A673 (cell line): ENCODE measurements around the gene USP31. TPM values are rescaled to one million over a fixed set of nuclear protein-coding genes. Genes with fewer than 3 reads are reported as not detected.

Experiments used
- BruUV-seq: library from RNA; stranded (reverse); fragments of 400-500 nt; replicated peaks from 2 replicates; lab custom pipeline; 2021; lab: Mats Ljungman, UMichigan
- CTCF ChIA-PET: fragments of 300-600 bp; sonication (Branson Sonifier 250); formaldehyde crosslinking; loops from one replicate; lab custom pipeline; 2022; ENCODE audit warnings: antibody characterized with exemption; lab: Charles Lee
- POLR2A ChIA-PET: fragments of 300-600 bp; sonication (Branson Sonifier 250); formaldehyde crosslinking; loops from one replicate; lab custom pipeline; 2022; ENCODE audit warnings: antibody characterized with exemption; ENCODE audit not compliant: low non-redundant PET; lab: Charles Lee
- DNase-seq: peaks from one replicate; pipeline ENCODE4 v3.0.0-alpha.2; 2015; ENCODE audit warnings: low spot score
- H3K27ac ChIP-seq: fragments of 200-600 bp; sonication (generic); 2 replicates; pipeline ENCODE4 v1.5.1; 2016; ENCODE audit warnings: mixed run types, low read depth, mild to moderate bottlenecking, mixed read lengths, antibody characterized with exemption, low read length; ENCODE audit not compliant: poor library complexity, severe bottlenecking
- H3K27me3 ChIP-seq: fragments of 200-600 bp; sonication (generic); replicated peaks from 2 replicates; pipeline ENCODE4 v1.6.1; 2017; ENCODE audit warnings: mixed run types, low read depth, mild to moderate bottlenecking, mixed read lengths, antibody characterized with exemption, low read length; ENCODE audit not compliant: insufficient read depth, poor library complexity
- H3K36me3 ChIP-seq: fragments of 200-600 bp; sonication (generic); 2 replicates; pipeline ENCODE4 v1.6.1; 2016; ENCODE audit warnings: mixed run types, mild to moderate bottlenecking, mixed read lengths, antibody characterized with exemption, low read length; ENCODE audit not compliant: insufficient read depth, poor library complexity, severe bottlenecking
- H3K4me1 ChIP-seq: fragments of 200-600 bp; sonication (generic); 2 replicates; pipeline ENCODE4 v1.6.1; 2017; ENCODE audit warnings: mixed run types, mild to moderate bottlenecking, mixed read lengths, antibody characterized with exemption, low read length; ENCODE audit not compliant: insufficient read depth, poor library complexity, severe bottlenecking
- H3K4me3 ChIP-seq: fragments of 200-600 bp; sonication (generic); 2 replicates; pipeline ENCODE4 v1.5.1; 2016; ENCODE audit warnings: low read depth, mixed run types, mild to moderate bottlenecking, mixed read lengths, low read length; ENCODE audit not compliant: poor library complexity, severe bottlenecking
- H3K9me3 ChIP-seq: fragments of 200-600 bp; sonication (generic); 2 replicates; pipeline ENCODE4 v1.6.1; 2016; ENCODE audit warnings: mixed run types, low read depth, mild to moderate bottlenecking, mixed read lengths, antibody characterized with exemption, low read length; ENCODE audit not compliant: poor library complexity, severe bottlenecking
- CTCF ChIP-seq: fragments of 300-800, 200-600 bp; sonication (generic); conservative IDR thresholded peaks from 2 replicates; pipeline ENCODE4 v1.5.1; 2017; ENCODE audit warnings: low read depth, mild to moderate bottlenecking, antibody characterized with exemption, low read length, moderate library complexity, mixed read lengths
- EZH2 ChIP-seq: fragments of 200-600 bp; sonication (generic); IDR thresholded peaks from 2 replicates; pipeline ENCODE4 v1.6.1; 2017; ENCODE audit warnings: borderline replicate concordance, low read depth, mild to moderate bottlenecking, mixed read lengths, antibody characterized with exemption, low read length; ENCODE audit not compliant: poor library complexity, severe bottlenecking
- intact Hi-C: fragments of 100-400 bp; cut with micrococcal nuclease; formaldehyde crosslinking; loops from one replicate; pipeline ENCODE4 v1.10.0; 2022; ENCODE audit not compliant: unreplicated experiment
- total RNA-seq: library from RNA; stranded (reverse); gene quantifications from 2 replicates; pipeline ENCODE4 v1.2.3, GENCODE V29; 2021

USP31 gene
- total RNA-seq, 1 experiment from 2014 or later, result 34.4 TPM

GRCh38 chr16:23194497-23195221, 45.4 kb upstream of the USP31 start:
- ChIA-PET CTCF (no interaction called here), POLR2A (no interaction called here)
- no peak overlapping the region for H3K4me3 ChIP-seq
- peaks cover 20% of the 10 kb centered on the region for H3K36me3 ChIP-seq
- no peaks in the 10 kb centered on the region for H3K4me1 ChIP-seq
- H3K27ac ChIP-seq, result no peak overlapping the region
- intact Hi-C loops, result no loop called here
- no peak for DNase-seq
- no peaks in the 10 kb centered on the region for H3K27me3 ChIP-seq
- BruUV-seq, result no TSS peak
- no peaks in the 10 kb centered on the region for H3K9me3 ChIP-seq
- TF ChIP-seq EZH2, result no peak
- no peak for TF ChIP-seq CTCF

DNA sequence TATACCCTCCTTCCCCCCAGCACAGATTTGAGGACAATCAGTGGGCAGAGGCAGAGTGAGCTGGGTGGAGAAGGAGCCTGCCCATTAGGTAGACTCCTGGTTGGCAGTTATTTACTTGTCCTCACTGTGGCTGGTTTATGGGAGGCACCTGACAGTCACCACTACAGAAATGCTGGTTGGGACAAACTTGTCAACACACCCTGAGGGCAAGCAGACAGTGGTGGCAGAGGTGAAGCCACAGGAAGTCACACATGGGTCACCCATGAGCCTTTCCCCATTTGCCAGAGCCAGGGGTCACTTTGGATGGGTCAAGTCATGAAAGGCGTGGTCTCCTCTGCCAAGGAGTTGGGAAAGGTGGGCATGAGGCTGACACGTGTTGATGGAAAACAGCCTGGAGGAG, 39.7 kb upstream of the USP31 start:
- TF ChIP-seq CTCF (no peak), EZH2 (no peak)
- Histone ChIP-seq H3K4me3 (no peak overlapping the region), H3K27me3 (no peaks in the 10 kb centered on the region), H3K27ac (no peak overlapping the region), H3K36me3 (peaks cover 12% of the 10 kb centered on the region), H3K4me1 (peaks cover 6% of the 10 kb centered on the region), H3K9me3 (no peaks in the 10 kb centered on the region)
- intact Hi-C loops, result loop anchor here (10.0 kb wide), 1 partner anchor 56 kb away; no protein-coding TSS in a partner anchor
- CTCF ChIA-PET, result no interaction called here
- DNase-seq, result no peak
- no TSS peak for BruUV-seq
- POLR2A ChIA-PET, result no interaction called here

DNA sequence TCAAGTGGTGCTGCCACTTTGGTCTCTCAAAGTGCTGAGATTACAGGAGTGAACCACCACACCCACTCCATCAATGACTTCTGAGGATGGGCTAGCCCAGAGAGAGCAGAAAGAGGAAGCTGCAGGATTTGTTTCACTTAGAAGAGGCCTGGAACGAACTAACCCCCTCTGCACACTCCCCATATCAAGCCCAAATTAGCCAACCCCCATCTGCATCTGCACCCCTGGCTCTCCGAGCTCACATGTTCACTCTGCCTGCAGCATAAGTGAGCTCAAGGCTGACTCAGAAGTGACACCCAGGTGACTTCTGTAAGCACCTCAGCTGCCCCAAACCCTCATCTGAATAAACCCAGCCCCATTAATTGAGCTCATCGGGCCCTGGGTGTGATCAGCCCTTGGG, 38.1 kb upstream of the USP31 start:
- intact Hi-C loops, result loop anchor here (10.0 kb wide), 1 partner anchor 57 kb away; no protein-coding TSS in a partner anchor
- H3K9me3 ChIP-seq, result no peaks in the 10 kb centered on the region
- BruUV-seq, result no TSS peak

More for the DNA sequence above, 38.1 kb upstream of the USP31 start:
- ChIA-PET CTCF (interaction anchor here (0.6 kb wide), 2 partner anchors 342 to 850 kb away, joined by 4 read pairs; no protein-coding TSS in a partner anchor), POLR2A (interaction anchor here (0.7 kb wide), 1 partner anchor 14 kb away, joined by 3 read pairs; no protein-coding TSS in a partner anchor)
- TF ChIP-seq EZH2, result no peak
- TF ChIP-seq CTCF, result no peak
- no peak overlapping the region for H3K4me3 ChIP-seq
- H3K4me1 ChIP-seq, result peaks cover 6% of the 10 kb centered on the region
- H3K36me3 ChIP-seq, result peaks cover 12% of the 10 kb centered on the region
- H3K27me3 ChIP-seq, result no peaks in the 10 kb centered on the region
- DNase-seq, result no peak
- no peak overlapping the region for H3K27ac ChIP-seq
